CD4-positive, alpha-beta T cell treated with Interleukin-12 subunit alpha and Interleukin-12 subunit beta, for 1 hour (primary cell): ENCODE results near the gene TENT5C.

Experiments
- DNase-seq: peaks from one replicate; pipeline ENCODE4 v3.0.0-alpha.2; 2020

TENT5C gene

DNA sequence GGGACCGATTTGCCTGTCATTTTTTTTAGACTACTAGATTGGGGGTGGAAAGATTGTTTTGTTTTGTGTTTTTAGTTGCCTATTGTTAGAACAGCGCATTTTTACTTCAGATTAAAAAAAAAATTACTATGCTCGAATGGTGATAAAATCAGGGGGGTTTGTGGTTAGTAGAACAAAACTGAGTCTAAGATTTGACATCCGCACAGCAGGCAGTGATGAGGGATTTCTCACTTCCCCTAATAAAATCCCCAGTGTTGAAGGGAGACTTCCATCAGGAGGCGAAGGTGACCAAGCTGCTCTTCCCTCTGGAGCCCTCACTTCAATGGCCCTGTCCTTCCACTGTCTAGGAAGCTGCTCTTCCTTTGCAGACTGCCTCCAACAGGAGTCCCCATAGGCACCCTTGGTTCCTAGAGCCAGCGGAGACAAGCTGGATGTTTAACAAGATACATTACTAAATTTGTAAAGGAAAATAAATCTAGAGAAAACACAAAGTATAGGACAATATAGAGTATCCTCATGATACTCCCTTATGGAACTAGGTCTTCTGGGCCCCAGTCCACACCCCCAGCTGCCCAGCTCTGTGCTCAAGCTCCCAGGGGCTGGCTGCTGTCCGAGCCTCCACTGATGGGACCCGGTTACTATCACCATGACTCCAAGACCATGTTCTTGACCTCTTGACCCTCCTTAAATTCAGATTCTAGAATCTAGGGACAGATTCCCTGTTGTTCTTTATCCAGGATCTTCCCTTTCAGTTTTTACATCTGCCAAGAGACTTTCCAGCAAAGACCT lies 31.0 kb downstream of the TENT5C start:
- no peak for DNase-seq

GRCh38 chr1:117638141-117638540 lies 32.3 kb downstream of the TENT5C start:
- DNase-seq = no peak

GRCh38 chr1:117638759-117639158 lies 32.9 kb downstream of the TENT5C start:
- DNase-seq = no peak

DNA sequence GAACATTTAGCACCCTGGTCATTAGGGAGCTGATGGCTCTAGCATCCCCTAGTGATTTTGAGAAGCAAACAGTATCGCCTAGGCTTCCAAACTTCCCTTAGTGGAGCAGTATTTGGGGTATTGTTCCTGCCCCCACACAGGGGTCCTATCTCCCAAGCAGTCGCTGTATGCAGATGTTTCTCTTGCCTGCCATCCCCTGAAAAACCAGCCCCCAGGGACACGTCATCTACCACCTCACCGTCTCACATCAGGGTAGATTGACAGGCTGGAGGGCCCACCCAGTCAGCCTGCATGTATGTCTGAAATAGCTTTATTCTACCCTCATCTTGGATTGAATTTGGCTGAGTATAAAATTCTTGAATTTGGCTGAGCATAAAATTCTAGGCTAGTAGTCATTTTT lies 33.9 kb downstream of the TENT5C start:
- no peak for DNase-seq

GRCh38 chr1:117641536-117641935 lies 35.7 kb downstream of the TENT5C start:
- no peak for DNase-seq

GRCh38 chr1:117642963-117643362 lies 37.1 kb downstream of the TENT5C start:
- no peak for DNase-seq

DNA sequence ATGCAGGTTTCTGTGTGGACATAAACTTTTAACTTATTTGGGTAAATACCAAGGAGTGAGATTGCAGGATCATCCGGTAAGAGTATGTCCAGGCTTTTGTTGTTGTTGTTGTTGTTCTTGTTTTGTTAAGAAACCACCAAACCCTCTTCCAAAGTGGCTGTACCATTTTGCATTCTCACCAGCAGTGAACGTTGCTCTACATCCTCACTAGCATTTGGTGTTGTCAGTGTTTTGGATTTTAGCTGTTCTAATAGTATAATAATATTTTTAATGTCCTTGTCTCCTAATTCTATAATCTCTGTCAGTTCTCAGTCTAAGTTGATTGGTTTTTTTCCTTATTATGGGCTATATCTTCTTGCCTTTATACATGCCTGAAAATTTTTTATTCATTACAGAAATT lies 37.8 kb downstream of the TENT5C start:
- no peak for DNase-seq

GRCh38 chr1:117644696-117645311 lies 39.0 kb downstream of the TENT5C start:
- DNase-seq = peak; percentile 44

- no peak for DNase-seq
Measured at GRCh38 chr1:117645343-117645742, 39.5 kb downstream of the TENT5C start.

DNA sequence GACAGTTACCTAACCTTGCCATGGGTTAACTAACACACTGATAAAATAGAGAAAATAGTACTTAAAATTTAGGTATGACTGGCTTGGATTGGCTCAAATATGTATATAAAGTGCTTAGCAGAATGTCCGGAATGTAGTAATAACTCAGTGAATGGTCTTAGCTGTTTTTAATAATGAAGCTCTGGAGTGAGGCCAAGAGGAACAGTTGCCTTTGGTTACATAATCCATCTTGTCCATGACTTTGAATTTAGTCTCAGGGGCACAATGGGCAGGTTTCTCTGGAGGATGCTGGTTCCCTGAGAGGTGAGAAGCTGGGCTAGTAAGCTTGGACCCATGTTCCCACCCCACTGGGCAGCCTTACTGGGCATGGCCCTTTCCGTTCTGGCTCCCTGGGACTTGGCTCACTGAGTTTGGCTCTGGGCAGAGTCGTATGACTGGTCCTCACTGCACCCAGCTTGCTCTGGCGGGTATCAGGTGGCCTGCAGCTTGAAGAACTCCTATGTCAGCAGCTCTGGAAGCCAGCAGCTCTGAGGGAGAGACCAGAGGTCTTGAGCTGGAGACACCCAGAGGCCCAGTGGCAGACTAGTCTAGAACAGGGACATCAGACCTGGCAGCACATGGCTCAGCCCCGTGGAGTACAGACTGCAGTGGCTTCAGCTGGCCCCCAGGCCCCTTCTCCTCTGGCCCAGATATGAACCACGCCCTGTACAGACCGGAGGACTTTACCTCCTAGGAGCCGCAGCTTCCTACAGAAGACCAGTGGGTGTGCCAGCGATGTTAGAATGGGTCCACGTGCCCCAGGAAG lies 40.4 kb downstream of the TENT5C start:
- DNase-seq = no peak

DNA sequence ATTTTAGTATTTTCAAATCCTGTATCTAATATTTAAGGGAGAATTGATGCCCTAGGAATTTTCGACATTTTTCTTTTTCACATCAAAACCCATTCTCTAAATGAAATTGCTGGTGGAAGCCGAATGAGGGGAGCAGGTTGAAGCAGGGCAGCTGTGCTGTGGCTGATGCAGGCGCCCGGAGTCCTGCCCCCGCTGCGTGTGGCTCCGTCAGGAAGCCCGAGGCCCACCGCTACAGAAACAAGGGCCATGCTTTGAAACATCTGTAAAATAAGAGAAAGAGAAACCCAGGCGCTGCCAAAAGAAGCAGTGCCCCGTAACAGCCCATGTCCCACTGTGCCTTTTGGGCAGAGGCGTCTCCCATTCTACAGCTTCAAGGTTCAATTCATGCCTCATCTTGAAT lies 41.1 kb downstream of the TENT5C start:
- no peak for DNase-seq

DNA sequence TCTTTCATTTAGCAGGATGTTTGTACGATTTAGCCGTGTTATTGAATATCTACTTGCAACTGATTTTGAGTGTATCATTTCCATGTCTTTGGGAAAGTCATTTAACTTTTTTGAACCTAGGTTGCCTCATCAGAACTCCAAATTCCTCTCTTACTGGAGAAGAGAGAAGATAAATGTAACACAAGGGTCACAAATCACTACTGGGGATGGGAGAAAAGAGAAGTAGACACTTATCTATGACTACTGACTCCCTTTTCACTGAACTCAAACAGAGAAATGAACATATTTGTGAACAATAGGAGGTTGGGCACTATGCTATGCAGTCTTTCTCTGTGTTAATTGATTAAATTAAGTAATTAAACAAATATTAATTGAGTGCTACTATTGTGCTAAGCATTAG lies 42.2 kb downstream of the TENT5C start:
- DNase-seq = no peak

DNA sequence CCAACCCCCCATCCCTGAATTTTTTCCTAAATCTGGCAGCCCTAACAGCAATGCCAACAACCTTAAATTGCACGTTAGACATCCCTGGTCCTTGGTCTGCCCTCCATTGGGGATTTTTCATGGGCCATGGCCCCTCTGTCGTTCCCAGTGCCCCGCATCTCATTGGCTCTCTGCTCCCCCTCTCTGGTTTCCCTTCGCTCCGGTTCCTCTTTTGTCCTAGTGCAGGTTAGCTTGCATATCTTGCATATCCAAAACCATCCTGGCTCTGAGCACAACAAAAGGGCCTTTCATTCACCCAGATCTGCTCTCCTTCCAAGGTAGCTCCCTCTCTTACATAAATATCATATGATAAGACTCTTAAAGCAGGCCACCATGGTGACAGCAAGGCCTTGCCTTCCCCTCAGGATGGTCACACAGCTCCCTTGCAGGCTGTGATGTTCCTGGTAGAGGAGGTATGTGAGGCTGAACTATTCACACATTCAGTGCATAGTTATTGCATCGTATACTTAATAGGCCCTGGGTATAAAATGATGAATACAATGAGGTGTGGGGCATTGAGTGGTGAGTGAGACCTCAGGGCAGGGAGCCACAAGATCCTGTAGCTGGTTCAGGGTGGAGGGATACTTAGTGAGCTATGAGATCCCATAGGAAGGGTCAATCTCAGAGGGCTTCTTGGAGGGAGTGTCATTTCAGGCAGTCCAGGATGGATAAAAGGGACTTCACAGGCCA lies 45.2 kb downstream of the TENT5C start:
- no peak for DNase-seq

GRCh38 chr1:117651616-117652015 lies 45.8 kb downstream of the TENT5C start:
- DNase-seq = no peak

DNA sequence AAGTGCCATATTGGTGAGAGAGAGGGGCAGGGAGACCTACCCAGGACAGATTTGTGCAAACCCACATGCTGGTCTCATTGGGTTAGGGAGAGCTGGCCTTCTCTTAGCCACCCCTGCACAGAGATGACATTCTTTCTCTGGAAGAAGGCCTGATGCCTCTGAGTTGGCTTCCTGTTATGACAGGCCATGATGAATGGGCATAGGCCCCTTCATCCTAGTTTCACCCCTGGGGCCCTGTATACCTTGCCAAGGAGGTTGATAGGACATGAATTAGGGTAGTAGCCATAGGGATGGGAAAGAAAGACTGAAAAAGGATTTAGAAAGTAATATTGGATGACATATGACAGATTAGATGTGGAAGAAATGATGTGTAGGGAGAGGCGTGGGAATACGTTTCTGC lies 46.6 kb downstream of the TENT5C start:
- no peak for DNase-seq

GRCh38 chr1:117653195-117653594 lies 47.3 kb downstream of the TENT5C start:
- DNase-seq = no peak

DNA sequence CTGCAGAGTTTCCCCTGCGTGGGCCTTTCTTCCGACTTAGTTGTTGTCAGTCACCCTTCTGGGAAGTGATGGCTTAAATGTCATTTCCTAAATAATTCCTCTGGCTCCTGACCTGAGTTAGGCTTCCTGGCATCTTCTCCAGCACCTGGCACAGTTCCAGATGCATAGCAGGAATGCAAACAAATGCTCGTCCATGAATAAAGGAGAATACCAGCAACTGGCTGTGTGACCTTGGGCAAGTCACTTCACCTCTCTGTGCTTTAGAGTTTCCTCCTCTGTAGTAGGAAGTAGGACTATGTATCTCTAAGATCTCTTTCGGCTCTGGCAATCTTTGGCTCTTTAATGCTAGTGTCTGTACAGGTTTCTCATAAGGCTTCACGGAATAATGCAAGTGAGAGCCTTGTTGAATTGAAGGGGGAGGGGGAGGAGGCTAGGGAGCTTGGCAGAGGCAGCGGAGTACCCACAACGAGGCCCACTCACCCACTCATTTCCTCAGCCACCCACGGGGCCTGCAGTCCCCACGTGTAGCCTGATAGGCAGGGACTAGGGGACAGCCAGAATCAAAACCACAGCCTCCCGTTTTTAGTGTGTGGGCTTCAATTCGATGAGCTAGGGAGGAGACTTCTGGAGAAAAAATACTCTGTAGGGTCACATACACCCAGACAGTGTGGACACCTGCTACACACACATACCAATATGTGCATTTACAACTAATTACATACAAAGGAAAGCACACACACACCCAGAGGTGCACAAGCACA lies 48.1 kb downstream of the TENT5C start:
- DNase-seq = peak; percentile 32

DNA sequence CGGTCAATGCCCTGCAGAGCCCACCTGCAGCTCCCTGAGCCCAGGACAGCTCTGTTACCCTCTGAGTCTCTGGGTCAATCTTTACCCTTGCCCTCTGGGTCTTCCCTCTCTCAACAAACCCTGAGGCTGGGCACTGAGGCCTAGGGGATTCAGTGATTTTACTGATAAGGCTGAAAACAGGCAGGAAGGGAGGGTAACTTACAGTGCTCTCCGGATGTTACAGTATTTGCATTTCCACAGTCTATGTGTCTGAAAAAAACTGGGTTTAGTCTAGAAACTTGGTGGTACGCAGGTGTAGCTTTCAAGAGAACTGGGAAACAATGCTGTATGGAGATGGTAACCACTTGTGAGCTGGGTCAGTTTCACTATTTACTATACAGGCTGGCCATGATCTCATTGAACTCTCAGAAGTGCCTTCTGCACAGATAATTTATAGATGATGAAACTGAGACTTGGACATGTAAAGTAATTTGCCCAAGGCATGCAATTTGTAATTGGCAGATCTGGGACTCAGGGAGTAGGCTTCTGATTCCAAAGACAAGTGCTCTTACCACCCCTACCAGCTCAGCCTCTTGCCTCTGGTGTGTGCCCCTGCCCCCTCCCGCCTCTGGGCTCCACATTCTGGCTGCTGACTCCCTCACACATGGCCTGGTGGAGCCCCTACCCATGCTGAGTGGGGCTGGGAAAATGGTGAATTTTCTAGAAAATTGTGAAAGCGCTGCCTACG lies 48.8 kb downstream of the TENT5C start:
- DNase-seq = peak; percentile 40

- DNase-seq = no peak
Measured at GRCh38 chr1:117655220-117655577, 49.4 kb downstream of the TENT5C start.

GRCh38 chr1:117656202-117656641 lies 50.4 kb downstream of the TENT5C start:
- peak; percentile 83 for DNase-seq

DNA sequence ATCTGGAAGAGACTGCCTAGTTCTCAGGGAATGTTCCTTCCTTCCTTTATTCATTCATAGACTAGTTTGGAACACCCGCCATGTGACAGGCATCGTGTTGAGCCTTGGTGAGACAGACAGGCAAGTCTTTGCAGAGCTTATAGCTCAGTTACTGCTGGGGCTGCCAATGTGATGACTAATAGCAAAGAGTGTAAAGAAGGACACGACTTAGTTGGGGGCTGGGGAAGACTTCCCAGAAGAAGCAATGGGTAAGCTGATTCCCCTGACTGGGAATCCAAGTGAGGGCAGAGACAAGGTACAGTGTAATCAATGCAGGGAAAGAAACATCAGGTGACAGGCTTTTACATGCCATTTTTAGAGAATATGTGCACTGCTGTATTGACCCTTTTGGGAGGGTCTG lies 51.2 kb downstream of the TENT5C start:
- no peak for DNase-seq
